Kidney (tissue), 14 donors: Measurements from ENCODE around the gene ARMC7. TPM values are rescaled to one million over a fixed set of nuclear protein-coding genes. Genes with fewer than 3 reads are reported as not detected.

Experiments
- DNase-seq, 5 donors: peaks; one replicate each; pipeline ENCODE4 v3.0.0-alpha.2; 2013 to 2020
- FAIRE-seq: peaks from 2 replicates; lab custom pipeline; 2012; peaks lifted over from hg19 to GRCh38; lab: Jason Lieb, UNC
- H3K27ac ChIP-seq, 2 donors: one replicate each; pipeline ENCODE4 v1.7.0; 2013; ENCODE audit warnings: low read depth in 2 of 2, low read length in 2 of 2, inconsistent platforms in 1 of 2
- H3K27me3 ChIP-seq: one replicate; pipeline ENCODE4 v1.7.1; 2013; ENCODE audit warnings: low read length, inconsistent platforms; ENCODE audit not compliant: control insufficient read depth, insufficient read depth
- H3K36me3 ChIP-seq, 3 donors: one replicate each; pipeline versions ENCODE4 v1.7.0 to v1.7.1; 2013; ENCODE audit warnings: low read length in 3 of 3, control low read depth in 1 of 3, inconsistent platforms in 1 of 3; ENCODE audit not compliant: insufficient read depth in 3 of 3, control insufficient read depth in 2 of 3
- H3K4me1 ChIP-seq, 3 donors: one replicate each; pipeline versions ENCODE4 v1.7.0 to v1.7.1; 2013; ENCODE audit warnings: low read length in 3 of 3, inconsistent platforms in 1 of 3, low read depth in 1 of 3; ENCODE audit not compliant: control insufficient read depth in 2 of 3, insufficient read depth in 2 of 3
- H3K4me3 ChIP-seq, 3 donors: one replicate each; pipeline versions ENCODE4 v1.7.0 to v1.8.1; 2013; ENCODE audit warnings: low read length in 3 of 3, control low read depth in 1 of 3, inconsistent platforms in 1 of 3
- H3K9ac ChIP-seq, 3 donors: one replicate each; pipeline versions ENCODE4 v1.7.0 to v1.7.1; 2013; ENCODE audit warnings: low read length in 3 of 3, control low read depth in 1 of 3, inconsistent platforms in 1 of 3
- H3K9me3 ChIP-seq, 3 donors: one replicate each; pipeline versions ENCODE4 v1.7.0 to v1.7.1; 2013; ENCODE audit warnings: low read length in 3 of 3, control low read depth in 1 of 3, inconsistent platforms in 1 of 3; ENCODE audit not compliant: control insufficient read depth in 2 of 3, insufficient read depth in 1 of 3
- intact Hi-C: fragments of 100-400 bp; cut with DNase I; formaldehyde crosslinking; loops from one replicate; pipeline ENCODE4 v1.11.1; 2022
- polyA plus RNA-seq: library from polyadenylated mRNA; stranded (reverse); fragments of 350-450 nt; fragmentation: Illumina TruSeq; extraction: RNeasy Lipid Tissue Mini Kit (QIAGEN cat#74804); gene quantifications from one replicate; pipeline ENCODE4 v1.2.3, GENCODE V29; 2014; ENCODE audit warnings: low read depth, low replicate concordance; ENCODE audit not compliant: insufficient read depth
- total RNA-seq: library from RNA; stranded (reverse); fragmentation: NEBNext Ultra II Directional; extraction: Animal tissue kit (Norgen Biotek cat#: 25700); gene quantifications from one replicate; pipeline ENCODE4 v1.2.1, GENCODE V29; 2021
- TF ChIP-seq, protein P1 (sequence below): IDR thresholded peaks from 3 replicates; pipeline ENCODE4 v1.5.1; 2012; ENCODE audit warnings: mild to moderate bottlenecking, moderate library complexity, borderline replicate concordance; ENCODE audit not compliant: insufficient read depth; ENCODE audit errors: extremely low read depth
- donor health status: control.
- donor health status: control.
- donor health status: control.
- donor health status: control.
- donor health status: control.
- donor health status: DM: yes; HTN: yes; CAD: no.
- donor health status: Normal renal cell carcinoma (clear cell type).

Gene ARMC7
- total and polyA plus RNA-seq, 2 donors from 2014 or later: 31.8 to 35.1 TPM

DNA sequence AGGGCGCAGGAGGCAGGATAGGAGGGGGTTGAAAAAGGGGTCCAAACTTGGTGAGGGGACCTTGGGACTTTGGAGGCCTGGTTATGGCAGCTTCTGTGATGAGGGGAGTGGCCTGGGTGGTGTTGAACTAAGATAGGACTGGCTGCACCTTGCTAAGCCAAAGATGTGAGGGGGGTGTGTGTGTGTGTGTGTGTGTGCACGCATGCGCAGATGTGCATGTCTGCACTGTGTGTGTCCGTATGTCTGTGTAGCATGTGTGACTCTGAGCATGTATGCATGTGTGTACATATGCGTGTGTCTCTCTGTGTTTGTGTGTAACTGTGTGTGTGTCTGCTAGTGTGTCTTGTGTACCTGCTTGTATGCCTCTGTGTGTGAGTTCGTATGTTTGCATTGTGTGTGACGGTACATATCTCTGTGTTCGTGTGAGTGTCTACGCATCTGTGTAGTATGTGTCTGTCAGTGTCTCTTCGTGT, 17.9 kb upstream of the ARMC7 start:
- Histone ChIP-seq H3K9me3 (no peaks in the 10 kb centered on the region), H3K27me3 (no peaks in the 10 kb centered on the region), H3K4me1 (peaks cover 3 to 46% (median 14%) of the 10 kb centered on the region in 3 donors), H3K9ac (no peak overlapping the region), H3K27ac (peak overlapping the region; percentile 65 to 71), H3K36me3 (no peaks in the 10 kb centered on the region), H3K4me3 (peak overlapping the region in 2 of 3 donors; percentile 10 to 17)
- TF ChIP-seq, protein P1, sequence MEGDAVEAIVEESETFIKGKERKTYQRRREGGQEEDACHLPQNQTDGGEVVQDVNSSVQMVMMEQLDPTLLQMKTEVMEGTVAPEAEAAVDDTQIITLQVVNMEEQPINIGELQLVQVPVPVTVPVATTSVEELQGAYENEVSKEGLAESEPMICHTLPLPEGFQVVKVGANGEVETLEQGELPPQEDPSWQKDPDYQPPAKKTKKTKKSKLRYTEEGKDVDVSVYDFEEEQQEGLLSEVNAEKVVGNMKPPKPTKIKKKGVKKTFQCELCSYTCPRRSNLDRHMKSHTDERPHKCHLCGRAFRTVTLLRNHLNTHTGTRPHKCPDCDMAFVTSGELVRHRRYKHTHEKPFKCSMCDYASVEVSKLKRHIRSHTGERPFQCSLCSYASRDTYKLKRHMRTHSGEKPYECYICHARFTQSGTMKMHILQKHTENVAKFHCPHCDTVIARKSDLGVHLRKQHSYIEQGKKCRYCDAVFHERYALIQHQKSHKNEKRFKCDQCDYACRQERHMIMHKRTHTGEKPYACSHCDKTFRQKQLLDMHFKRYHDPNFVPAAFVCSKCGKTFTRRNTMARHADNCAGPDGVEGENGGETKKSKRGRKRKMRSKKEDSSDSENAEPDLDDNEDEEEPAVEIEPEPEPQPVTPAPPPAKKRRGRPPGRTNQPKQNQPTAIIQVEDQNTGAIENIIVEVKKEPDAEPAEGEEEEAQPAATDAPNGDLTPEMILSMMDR: no peak
- no peak for DNase-seq
- FAIRE-seq: no peak
- intact Hi-C loops: no loop called here

GRCh38 chr17:75093548-75094158, 16.1 kb upstream of the ARMC7 start:
- H3K36me3 ChIP-seq: no peaks in the 10 kb centered on the region
- no peak for FAIRE-seq
- no peak overlapping the region for H3K9ac ChIP-seq
- H3K27me3 ChIP-seq: no peaks in the 10 kb centered on the region
- H3K27ac ChIP-seq: peak overlapping the region; percentile 7 to 47
- no peak overlapping the region for H3K4me3 ChIP-seq
- no peaks in the 10 kb centered on the region for H3K9me3 ChIP-seq
- peak in 2 of 5 donors; percentile 21 to 84 for DNase-seq
- intact Hi-C loops: no loop called here
- H3K4me1 ChIP-seq: peaks cover 3 to 38% (median 14%) of the 10 kb centered on the region in 3 donors
- TF ChIP-seq, protein P1: no peak

- Histone ChIP-seq H3K36me3 (no peaks in the 10 kb centered on the region), H3K27ac (peak overlapping the region in 1 of 2 donors; percentile 22), H3K4me1 (peaks cover 3 to 34% (median 7%) of the 10 kb centered on the region in 3 donors), H3K27me3 (no peaks in the 10 kb centered on the region), H3K9me3 (no peaks in the 10 kb centered on the region), H3K4me3 (no peak overlapping the region), H3K9ac (no peak overlapping the region)
- intact Hi-C loops: no loop called here
- DNase-seq: peak in 1 of 5 donors; percentile 76
- FAIRE-seq: no peak
- TF ChIP-seq, protein P1: no peak
Measured at GRCh38 chr17:75094871-75095399, 14.8 kb upstream of the ARMC7 start.
